HS-5 (cell line): ENCODE data around the gene IL1RAPL1.
"Not testable (repeated sequence)": the region's sequence is repeated elsewhere in the genome, so short reads cannot be mapped to it uniquely, and the experiment has no call there.

Experiments used
- DNase-seq: peaks from one replicate; pipeline ENCODE4 v3.0.0-alpha.2; 2012; ENCODE audit warnings: low read depth

Gene IL1RAPL1

DNA sequence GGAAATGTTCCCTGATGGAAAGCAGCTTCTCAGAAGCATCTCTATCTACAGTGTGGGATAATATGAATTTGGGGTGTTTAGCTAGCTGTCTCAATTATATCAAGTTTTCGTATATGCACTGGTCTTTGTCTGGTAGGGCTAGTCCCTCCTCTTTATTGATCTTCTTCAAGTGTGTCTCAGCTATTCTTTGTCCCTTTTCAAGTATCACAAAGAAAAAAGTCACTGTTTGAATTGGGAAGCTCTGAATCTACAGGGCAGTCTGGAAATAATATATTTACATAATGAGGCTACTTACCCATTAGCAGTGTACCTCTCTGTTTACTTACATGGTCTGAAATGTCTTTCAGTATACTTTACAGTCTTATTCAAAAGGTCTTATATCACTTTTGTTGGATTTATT, 526.0 kb downstream of the IL1RAPL1 start:
- DNase-seq = no peak

DNA sequence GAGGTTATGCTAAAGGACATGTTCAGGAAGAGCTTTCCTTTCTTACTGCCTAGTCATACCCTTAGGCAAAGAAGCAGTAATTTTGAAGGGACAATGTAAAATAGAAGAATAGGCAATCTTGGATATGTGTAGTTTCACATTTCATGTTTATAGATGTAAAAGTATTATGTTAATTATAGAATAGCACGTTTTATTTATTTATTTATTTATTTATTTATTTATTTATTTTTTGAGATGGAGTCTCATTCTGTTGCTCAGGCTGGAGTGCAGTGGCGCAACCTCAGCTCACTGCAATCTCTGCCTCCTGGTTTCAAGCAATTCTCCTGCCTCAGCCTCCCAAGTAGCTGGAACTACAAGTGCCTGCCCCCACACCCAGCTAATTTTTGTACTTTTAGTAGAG, 535.6 kb downstream of the IL1RAPL1 start:
- DNase-seq = not testable (repeated sequence)

DNA sequence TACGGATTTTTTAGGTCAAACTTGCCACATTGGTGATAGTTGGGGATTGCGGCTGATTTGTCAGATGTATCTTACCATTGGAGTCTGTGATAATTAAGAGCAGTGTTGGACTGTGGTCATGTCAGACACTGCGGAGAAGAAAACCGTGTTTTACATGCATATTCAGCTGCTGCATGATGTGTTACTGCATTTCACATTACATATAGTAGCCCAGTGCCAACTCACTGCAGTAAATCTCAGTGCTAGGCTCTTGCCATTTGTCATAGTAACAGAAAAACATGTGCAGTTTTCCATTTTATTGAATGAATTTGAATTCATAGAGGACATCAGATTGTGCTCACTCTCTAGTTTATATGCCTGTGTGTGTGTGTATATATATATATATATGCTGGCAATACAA, 543.7 kb downstream of the IL1RAPL1 start:
- no peak for DNase-seq

- DNase-seq = no peak
These were observed 549.7 kb downstream of the IL1RAPL1 start for GRCh38 chrX:29136904-29137303.

- DNase-seq = no peak
These were observed 550.8 kb downstream of the IL1RAPL1 start for GRCh38 chrX:29138003-29138402.

DNA sequence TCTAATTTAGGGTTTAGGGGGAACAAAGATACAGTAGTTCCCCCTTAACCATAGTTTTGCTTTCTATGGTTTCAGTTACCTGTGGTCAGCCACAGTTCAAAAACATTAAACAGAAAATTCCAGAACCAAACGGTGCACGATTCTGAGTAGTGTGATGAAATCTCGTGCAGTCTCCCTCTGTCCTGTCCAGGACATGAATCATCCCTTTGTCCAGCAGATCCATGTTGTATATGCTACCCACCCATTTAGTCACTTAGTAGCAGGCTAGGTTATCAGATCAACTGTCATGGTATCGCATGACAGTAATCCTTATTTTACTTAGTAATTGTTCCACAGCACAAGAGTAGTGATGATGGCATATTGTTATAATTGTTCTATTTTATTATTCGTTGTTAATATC, 556.1 kb downstream of the IL1RAPL1 start:
- DNase-seq = no peak

DNA sequence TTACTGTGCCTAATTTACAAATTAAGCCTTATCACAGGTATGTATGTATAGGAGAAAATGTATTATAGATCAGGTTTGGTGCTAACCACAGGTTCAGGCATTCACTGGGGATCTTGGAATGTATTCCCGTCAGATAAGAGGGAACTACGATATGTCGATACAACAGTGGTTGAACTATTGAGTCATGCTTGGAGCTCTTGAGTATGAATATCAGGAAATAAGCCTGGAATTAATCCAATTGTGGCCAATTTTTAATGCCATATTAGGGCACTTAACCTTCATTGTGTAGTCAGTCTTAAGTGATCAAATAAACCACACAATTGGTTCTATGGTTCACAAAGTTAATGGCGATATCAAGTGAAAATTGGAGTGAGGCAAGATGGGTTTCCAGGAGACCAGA, 556.5 kb downstream of the IL1RAPL1 start:
- no peak for DNase-seq

- no peak for DNase-seq
These were observed 558.1 kb downstream of the IL1RAPL1 start for GRCh38 chrX:29145316-29145715.

DNA sequence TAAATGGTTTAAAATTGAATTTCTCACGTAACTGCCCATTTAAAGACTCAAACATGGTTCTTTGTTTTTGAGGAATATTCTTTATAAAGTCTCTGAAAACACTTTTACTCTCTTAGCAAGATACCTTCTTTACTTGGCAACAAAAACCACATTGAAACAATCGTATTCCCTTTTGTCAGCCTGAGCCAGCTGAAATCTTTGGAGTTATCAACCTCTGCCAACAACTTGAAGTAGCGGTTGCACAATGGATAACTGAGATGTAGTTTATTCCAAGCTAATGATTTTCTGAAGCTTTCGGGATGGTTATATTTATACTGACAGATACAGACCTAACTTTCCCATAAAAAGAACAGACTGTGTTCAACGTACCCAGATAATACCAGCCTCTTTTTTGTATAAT, 561.3 kb downstream of the IL1RAPL1 start:
- no peak for DNase-seq

GRCh38 chrX:29155286-29155685, 568.0 kb downstream of the IL1RAPL1 start:
- no peak for DNase-seq

- DNase-seq = no peak
These were observed 585.6 kb downstream of the IL1RAPL1 start for GRCh38 chrX:29172880-29173279.

GRCh38 chrX:29187264-29187663, 600.0 kb downstream of the IL1RAPL1 start:
- DNase-seq = no peak

DNA sequence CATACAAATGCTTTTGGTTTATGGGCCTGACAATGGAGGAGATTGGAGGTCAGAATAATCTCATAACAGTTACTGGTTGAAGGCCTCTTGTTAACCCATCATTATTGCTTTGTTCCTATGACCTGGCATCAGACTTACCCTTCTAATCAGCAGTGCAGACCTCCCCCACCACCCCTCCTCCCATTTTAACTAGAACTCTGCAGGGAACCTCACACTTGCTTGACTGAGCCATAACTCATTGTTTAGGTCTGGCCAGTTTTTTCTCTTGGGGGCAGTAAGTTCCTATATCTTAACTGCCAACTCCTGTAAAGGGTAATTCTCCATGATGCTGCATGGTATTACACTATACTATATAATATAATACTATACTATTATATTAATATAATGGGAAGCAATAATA, 609.3 kb downstream of the IL1RAPL1 start:
- no peak for DNase-seq

DNA sequence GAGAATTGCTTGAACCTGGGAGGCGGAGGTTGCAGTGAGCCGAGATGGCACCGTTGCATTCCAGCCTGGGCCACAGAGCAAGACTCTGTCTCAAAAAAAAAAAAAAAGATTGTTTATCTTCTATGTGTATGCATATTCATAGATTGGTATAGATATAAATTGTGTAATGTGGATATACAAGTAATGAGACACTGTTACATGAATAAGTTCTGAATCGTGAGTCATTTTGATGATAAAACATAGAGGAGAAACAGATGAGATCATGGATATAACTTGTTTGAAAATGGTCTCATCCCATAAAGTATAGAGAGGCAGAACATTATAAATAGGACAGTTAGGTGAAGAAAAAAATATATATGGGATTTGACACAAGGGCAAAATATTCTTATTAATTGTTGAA, 628.0 kb downstream of the IL1RAPL1 start:
- no peak for DNase-seq

DNA sequence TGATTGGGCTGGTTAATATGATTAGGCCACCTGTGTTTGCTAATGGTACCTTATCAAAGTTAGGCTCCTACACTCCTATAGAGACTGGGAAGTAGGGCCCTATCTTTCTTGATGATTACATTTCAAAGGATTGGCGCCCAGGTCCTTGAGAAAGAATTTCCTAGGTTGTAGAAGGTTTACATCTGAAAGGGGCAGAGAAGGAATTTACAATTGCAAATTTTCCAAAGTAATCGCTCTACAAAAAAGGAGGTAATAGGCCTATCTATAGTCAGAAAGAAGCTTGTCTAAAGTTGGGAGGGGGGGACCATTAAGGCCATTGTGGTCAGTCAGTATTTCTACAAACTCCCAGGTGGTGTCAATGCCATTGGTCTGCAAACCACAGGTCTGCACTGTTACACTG, 638.4 kb downstream of the IL1RAPL1 start:
- no peak for DNase-seq

GRCh38 chrX:29229802-29230201, 642.6 kb downstream of the IL1RAPL1 start:
- no peak for DNase-seq

GRCh38 chrX:29231800-29232199, 644.6 kb downstream of the IL1RAPL1 start:
- no peak for DNase-seq

- DNase-seq = no peak
These were observed 646.4 kb downstream of the IL1RAPL1 start for GRCh38 chrX:29233592-29234183.

DNA sequence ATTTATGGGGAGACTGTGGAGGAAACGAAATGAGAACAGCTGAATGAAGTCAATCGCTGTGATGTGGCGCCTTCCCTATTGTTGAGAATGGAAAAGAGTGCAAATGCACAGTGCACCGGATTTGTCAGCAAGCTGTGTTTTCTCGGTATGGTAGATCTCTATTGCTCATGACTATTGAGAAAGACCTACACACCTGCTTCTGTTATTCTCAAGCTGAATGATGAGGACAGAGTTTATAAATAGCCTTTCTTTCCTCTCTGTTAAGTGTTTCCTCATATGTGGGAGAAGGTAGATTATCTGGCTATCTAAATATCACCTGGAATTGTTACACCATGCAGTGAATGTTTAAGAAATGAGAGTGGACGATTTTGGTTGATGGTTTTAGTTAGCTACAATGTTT, 650.7 kb downstream of the IL1RAPL1 start:
- no peak for DNase-seq

DNA sequence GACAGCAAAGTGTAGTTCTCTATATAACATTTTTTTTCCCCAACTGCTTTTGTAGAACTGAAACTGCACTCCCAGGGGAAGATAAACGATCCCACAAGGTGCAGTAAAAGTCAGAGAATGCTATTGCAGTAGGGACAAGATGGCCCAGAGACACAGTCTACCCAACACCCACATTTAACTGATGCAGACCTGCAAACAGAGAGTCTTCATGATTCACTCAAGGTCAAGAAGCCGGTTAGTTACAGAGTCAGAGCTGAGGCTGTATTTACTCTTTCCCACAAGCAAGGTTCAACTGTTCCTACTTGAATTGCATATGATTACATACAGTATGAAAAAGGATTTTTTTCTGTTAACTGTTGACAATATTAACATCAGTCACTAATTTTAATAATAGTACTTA, 654.6 kb downstream of the IL1RAPL1 start:
- no peak for DNase-seq

- no peak for DNase-seq
These were observed 655.6 kb downstream of the IL1RAPL1 start for GRCh38 chrX:29242856-29243255.

DNA sequence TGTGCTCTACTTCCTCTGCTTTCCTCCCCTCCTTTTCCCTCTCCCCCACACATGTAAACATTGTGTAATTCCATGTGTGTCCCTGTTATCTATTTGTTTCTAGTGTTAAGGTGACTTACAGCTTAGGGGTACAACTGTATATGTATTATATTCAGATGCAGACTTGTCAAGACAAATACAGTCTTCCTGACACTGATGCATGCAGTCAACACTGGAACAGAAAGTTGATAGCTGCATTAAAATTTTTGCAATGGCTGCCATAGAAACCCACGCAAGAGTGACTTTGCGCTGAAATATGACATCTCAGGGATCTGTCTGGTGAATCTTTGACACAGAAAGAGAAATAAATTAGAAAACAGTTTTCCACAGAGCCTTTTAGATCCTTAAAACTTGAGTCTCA, 656.7 kb downstream of the IL1RAPL1 start:
- DNase-seq = no peak

- DNase-seq = no peak
These were observed 667.3 kb downstream of the IL1RAPL1 start for GRCh38 chrX:29254515-29254914.

- DNase-seq = no peak
These were observed 670.3 kb downstream of the IL1RAPL1 start for GRCh38 chrX:29257521-29257920.

- DNase-seq = no peak
These were observed 682.1 kb downstream of the IL1RAPL1 start for GRCh38 chrX:29269390-29269789.
